Natural killer cell treated with Interleukin-12 subunit alpha and Interleukin-12 subunit beta and Interleukin-15 and Interleukin-18, amount 100 ng/mL, for 72 hours (primary cell): Measurements from ENCODE around the gene LYPD4. TPM values are rescaled to one million over a fixed set of nuclear protein-coding genes. Genes with fewer than 3 reads are reported as not detected.
"Not testable (repeated sequence)": the region's sequence is repeated elsewhere in the genome, so short reads cannot be mapped to it uniquely, and the experiment has no call there.

Source experiments
- ATAC-seq, 2 donors: fragments of 150-1000 bp; cut with Tn5 transposase in 1 of 2; sonication (Bioruptor Pico), chemical (Tn5 transposase) in 1 of 2; 2 replicates each; pipeline ENCODE4 v1.10.0; 2021
- DNase-seq: peaks from one replicate; pipeline ENCODE4 v3.0.0; 2022; ENCODE audit warnings: low spot score
- H3K27ac Mint-ChIP-seq, 2 donors: 1 replicate in 1 of 2; 2 replicates in 1 of 2; pipeline ENCODE4 v1.8.0; 2022; ENCODE audit warnings: mixed read lengths in 2 of 2, mild to moderate bottlenecking in 1 of 2, moderate library complexity in 1 of 2
- H3K27me3 Mint-ChIP-seq, 2 donors: 1 replicate in 1 of 2; 2 replicates in 1 of 2; pipeline ENCODE4 v1.8.0; 2022; ENCODE audit warnings: mixed read lengths in 2 of 2
- H3K36me3 Mint-ChIP-seq: one replicate; pipeline ENCODE4 v1.8.0; 2022; ENCODE audit warnings: mixed read lengths
- H3K4me1 Mint-ChIP-seq, 2 donors: 1 replicate in 1 of 2; 2 replicates in 1 of 2; pipeline ENCODE4 v1.8.0; 2022; ENCODE audit warnings: low read depth in 2 of 2, mixed read lengths in 2 of 2, mild to moderate bottlenecking in 1 of 2
- H3K4me3 Mint-ChIP-seq: one replicate; pipeline ENCODE4 v1.8.0; 2022; ENCODE audit warnings: mixed read lengths
- H3K9me3 Mint-ChIP-seq: 2 replicates; pipeline ENCODE4 v1.8.0; 2022; ENCODE audit warnings: mixed read lengths
- total RNA-seq, 2 donors: library from RNA; stranded (reverse); gene quantifications; one replicate each; pipeline ENCODE4 v1.2.3, GENCODE V29; 2022

LYPD4 gene
- total RNA-seq, 2 donors from 2014 or later, result not detected

DNA sequence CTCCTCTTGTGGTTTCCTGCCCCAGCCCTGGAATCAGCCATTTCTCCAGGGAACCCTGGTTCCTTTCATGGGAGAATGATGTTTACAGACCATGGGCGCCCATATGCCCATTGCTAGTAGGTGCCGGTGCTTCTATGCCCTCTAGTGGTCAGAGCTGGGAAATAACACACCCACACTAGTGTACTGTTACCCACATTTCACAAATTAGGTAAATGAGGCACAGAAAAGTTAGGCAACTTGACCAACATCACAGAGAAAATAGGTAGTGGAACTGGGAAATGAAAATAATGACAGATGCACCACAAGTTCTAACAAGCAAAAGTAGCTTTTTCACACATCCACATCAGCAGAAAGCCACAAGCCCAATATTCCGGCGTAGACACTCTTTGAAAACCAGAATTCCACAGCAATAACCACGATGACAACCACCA is 49.4 kb downstream of the LYPD4 start:
- ATAC-seq (peak; percentile 87 to 88), DNase-seq (peak; percentile 73)
- Mint-ChIP-seq H3K9me3 (no peaks in the 10 kb centered on the region), H3K4me1 (peaks cover 13 to 22% of the 10 kb centered on the region in 2 donors), H3K27ac (peak overlapping the region in 1 of 2 donors; percentile 29), H3K4me3 (peak overlapping the region; percentile 15), H3K36me3 (no peaks in the 10 kb centered on the region), H3K27me3 (peaks cover 18 to 28% of the 10 kb centered on the region in 2 donors)

DNA sequence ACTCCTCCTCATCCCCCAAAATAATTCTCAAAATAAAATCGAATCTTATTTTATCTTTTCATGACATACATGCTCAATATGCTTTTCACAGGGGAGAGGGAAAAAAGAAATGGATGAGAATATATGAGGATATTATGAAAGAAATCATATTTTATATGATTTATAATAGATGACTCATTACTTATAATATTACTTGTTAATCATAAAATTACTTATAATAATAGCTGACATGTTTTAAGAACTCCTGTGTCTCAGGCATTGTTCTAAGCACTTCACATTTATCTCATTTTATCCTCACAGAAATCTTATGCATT is 51.1 kb downstream of the LYPD4 start:
- no peaks in the 10 kb centered on the region for H3K9me3 Mint-ChIP-seq
- DNase-seq, result no peak
- H3K27ac Mint-ChIP-seq, result no peak overlapping the region
- no peak for ATAC-seq
- H3K4me1 Mint-ChIP-seq, result peaks cover 13 to 22% of the 10 kb centered on the region in 2 donors
- no peak overlapping the region for H3K4me3 Mint-ChIP-seq
- no peaks in the 10 kb centered on the region for H3K36me3 Mint-ChIP-seq
- H3K27me3 Mint-ChIP-seq, result peaks cover 18 to 28% of the 10 kb centered on the region in 2 donors

DNA sequence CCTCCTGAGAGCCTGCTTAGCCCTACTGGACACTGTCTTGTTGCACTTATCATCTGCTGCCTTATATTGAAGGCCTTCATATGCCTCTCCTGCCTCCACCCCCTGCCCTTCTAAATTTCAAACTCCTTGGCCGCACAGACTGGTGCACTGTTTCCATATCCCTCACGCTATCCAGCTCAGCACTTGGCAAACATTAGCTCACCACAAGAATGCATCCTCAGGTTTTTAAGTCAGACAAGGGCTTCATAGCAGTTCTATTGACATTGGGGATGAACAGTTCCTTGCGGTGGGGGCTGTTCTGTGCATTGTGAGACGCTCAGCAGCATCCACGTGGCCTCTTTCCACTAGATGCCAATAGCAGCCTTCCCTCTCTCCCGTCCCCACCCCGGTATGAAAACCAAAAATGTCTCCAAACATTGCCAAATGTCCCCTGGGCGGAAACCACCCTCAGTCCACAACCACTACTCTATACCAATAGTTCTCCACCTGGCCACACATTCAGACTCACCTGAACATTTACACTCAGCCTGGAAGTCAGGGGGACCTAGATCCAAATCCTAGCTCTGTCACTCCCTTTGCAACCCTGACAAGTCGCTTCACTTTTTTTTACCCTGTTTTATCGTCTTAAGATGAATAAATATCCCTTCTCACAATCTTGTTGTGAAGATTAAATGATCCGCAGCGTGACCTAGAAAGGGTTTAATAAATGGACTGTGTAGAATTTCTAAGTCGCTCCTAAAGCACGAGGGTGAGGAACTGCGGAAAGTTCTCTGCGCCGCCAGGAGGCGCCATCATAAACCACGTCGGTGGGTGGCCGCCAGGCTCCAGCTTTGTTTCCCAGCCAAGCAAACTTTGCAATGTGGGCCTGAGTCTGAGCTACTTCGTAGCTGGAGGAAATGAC is 51.7 kb downstream of the LYPD4 start:
- H3K27me3 Mint-ChIP-seq, result peaks cover 18 to 26% of the 10 kb centered on the region in 2 donors
- H3K4me3 Mint-ChIP-seq, result no peak overlapping the region
- no peaks in the 10 kb centered on the region for H3K36me3 Mint-ChIP-seq
- DNase-seq (no peak), ATAC-seq (no peak)
- no peak overlapping the region for H3K27ac Mint-ChIP-seq
- H3K4me1 Mint-ChIP-seq, result peaks cover 13 to 22% of the 10 kb centered on the region in 2 donors
- H3K9me3 Mint-ChIP-seq, result no peaks in the 10 kb centered on the region

GRCh38 chr19:41789053-41789452 is 55.4 kb downstream of the LYPD4 start:
- H3K4me3 Mint-ChIP-seq, ATAC-seq, H3K36me3 Mint-ChIP-seq, DNase-seq, H3K27ac Mint-ChIP-seq, H3K9me3 Mint-ChIP-seq: not testable (repeated sequence)
- H3K4me1 Mint-ChIP-seq, result peaks cover 18 to 20% of the 10 kb centered on the region in 2 donors
- peaks cover 25 to 26% of the 10 kb centered on the region in 2 donors for H3K27me3 Mint-ChIP-seq

- peaks cover 18 to 20% of the 10 kb centered on the region in 2 donors for H3K4me1 Mint-ChIP-seq
- H3K9me3 Mint-ChIP-seq, H3K27ac Mint-ChIP-seq, H3K36me3 Mint-ChIP-seq, ATAC-seq, DNase-seq, H3K4me3 Mint-ChIP-seq: not testable (repeated sequence)
- H3K27me3 Mint-ChIP-seq, result peaks cover 25 to 26% of the 10 kb centered on the region in 2 donors
These were observed 56.0 kb downstream of the LYPD4 start for GRCh38 chr19:41788518-41788917.

Other genes starting within 250 kb of the LYPD4 start
- gene CEACAM4, start 217.6 kb downstream of the LYPD4 start, total RNA-seq, result not detected
- gene CEACAM7, start 156.4 kb downstream of the LYPD4 start, total RNA-seq, result not detected
- not detected for gene CEACAM5, start 136.1 kb downstream of the LYPD4 start, total RNA-seq
- gene CEACAM6, start 89.2 kb downstream of the LYPD4 start, total RNA-seq, result not detected
- gene CEACAM3, start 48.1 kb downstream of the LYPD4 start, total RNA-seq, result not detected
- not detected for gene DMRTC2, start 359 bp upstream of the LYPD4 start, total RNA-seq
- gene RPS19, start 15.6 kb upstream of the LYPD4 start, total RNA-seq, result 1,000 to 10,000 TPM; 1,532 to 1,595 TPM
- 1 to 10 TPM in 1 of 2 donors, under 1 TPM in 1; 0.93 to 1.8 TPM for gene CD79A, start 32.6 kb upstream of the LYPD4 start, total RNA-seq
- 100 to 1,000 TPM; 321 to 444 TPM for gene ARHGEF1, start 38.5 kb upstream of the LYPD4 start, total RNA-seq
- gene ERFL, start 83.8 kb upstream of the LYPD4 start, total RNA-seq, result under 1 TPM; 0.67 TPM
- gene RABAC1, start 114.6 kb upstream of the LYPD4 start, total RNA-seq, result 10 to 100 TPM; 79.6 to 89.7 TPM
- 1 to 10 TPM; 2.0 to 4.2 TPM for gene ATP1A3, start 149.5 kb upstream of the LYPD4 start, total RNA-seq
- 1 to 10 TPM in 1 of 2 donors, under 1 TPM in 1; 0.21 to 1.0 TPM for gene GRIK5, start 225.5 kb upstream of the LYPD4 start, total RNA-seq
- 10 to 100 TPM; 14.2 to 16.1 TPM for gene ZNF574, start 231.5 kb upstream of the LYPD4 start, total RNA-seq